ENCODE measurements around the gene CHCHD6. TPM values are rescaled to one million over a fixed set of nuclear protein-coding genes. Genes with fewer than 3 reads are reported as not detected.

Gene CHCHD6
- total RNA-seq, 1 donor from 2014 or later: 15.7 TPM

DNA sequence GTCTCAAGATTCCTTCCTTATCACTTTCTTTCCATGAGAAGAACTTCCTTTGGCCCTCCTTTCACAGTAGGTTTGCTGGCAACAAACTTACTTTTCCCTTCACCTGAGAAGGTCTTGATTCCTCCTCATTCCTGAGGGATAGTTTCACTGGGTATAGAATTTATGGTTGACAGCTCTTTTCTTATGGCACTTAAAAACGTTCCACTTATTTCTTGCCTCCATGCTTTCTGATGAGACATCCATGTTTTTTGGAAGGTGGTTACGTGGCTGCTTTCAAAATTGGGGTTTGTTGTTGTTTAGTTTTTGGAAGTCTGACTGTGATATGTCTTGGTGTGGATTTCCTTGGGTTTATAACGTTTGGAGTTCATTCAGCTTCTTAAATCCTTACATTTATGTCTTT lies 270.7 kb downstream of the CHCHD6 start:
- intact Hi-C loops (cut with micrococcal nuclease): no loop called here
- Mint-ChIP-seq H3K27me3 (ENCODE audit: low read depth) (peaks cover 15% of the 10 kb centered on the region), H3K27ac (no peak overlapping the region), H3K4me3 (ENCODE audit: low read depth) (no peak overlapping the region), H3K36me3 (ENCODE audit: low read depth) (no peaks in the 10 kb centered on the region), H3K4me1 (ENCODE audit: low read depth) (no peaks in the 10 kb centered on the region), H3K9me3 (peaks cover 17% of the 10 kb centered on the region)
- DNase-seq (ENCODE audit: low spot score): no peak

- Mint-ChIP-seq H3K4me3 (ENCODE audit: low read depth) (no peak overlapping the region), H3K27ac (no peak overlapping the region), H3K9me3 (peaks cover 17% of the 10 kb centered on the region), H3K4me1 (ENCODE audit: low read depth) (peaks cover 4% of the 10 kb centered on the region), H3K27me3 (ENCODE audit: low read depth) (peaks cover 14% of the 10 kb centered on the region), H3K36me3 (ENCODE audit: low read depth) (no peaks in the 10 kb centered on the region)
- DNase-seq (ENCODE audit: low spot score): no peak
- intact Hi-C loops (cut with micrococcal nuclease): no loop called here
These were observed 272.9 kb downstream of the CHCHD6 start for GRCh38 chr3:126976906-126977305.

DNA sequence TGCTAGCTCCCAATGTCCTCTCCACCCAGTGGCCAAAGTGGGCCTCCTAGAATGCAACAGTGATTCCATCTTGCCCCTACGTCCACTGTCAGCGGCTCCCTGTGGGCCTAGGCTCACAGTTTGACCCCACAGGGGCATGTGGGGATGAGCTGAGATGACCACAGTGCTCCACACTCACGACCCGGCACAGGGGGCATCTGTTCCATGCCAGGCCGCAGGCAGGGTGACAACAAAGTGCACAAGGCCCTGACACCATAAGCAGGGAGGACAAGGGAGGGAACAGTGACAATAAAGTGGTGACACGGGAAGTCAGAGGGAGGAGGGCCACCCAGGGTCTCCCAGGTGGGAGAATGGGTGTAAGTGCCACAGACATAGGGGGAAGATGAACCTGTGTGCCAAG lies 273.8 kb downstream of the CHCHD6 start:
- Mint-ChIP-seq H3K36me3 (ENCODE audit: low read depth) (no peaks in the 10 kb centered on the region), H3K27me3 (ENCODE audit: low read depth) (peaks cover 14% of the 10 kb centered on the region), H3K4me3 (ENCODE audit: low read depth) (no peak overlapping the region), H3K4me1 (ENCODE audit: low read depth) (peaks cover 7% of the 10 kb centered on the region), H3K27ac (no peak overlapping the region), H3K9me3 (peaks cover 17% of the 10 kb centered on the region)
- intact Hi-C loops (cut with micrococcal nuclease): no loop called here
- no peak for DNase-seq (ENCODE audit: low spot score)

DNA sequence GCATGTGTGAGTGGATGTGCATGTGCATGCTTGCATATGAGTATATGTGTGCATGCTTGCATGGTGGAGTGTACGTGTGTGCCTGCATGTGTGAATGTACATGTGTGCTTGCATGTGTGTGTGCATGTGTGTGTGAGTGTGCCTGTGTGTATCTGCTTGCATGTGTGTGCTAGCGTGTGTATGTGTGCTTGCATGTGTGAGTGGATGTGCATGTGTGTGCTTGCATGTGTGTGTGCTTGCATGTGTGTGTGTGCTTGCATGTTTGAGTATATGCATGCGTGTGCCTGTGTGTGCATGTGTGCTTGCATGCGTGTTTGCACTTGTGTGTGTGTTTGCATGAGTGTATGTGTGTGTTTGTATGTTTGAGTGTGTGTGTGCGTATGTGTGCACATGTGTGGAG lies 274.3 kb downstream of the CHCHD6 start:
- Mint-ChIP-seq H3K4me3 (ENCODE audit: low read depth) (no peak overlapping the region), H3K4me1 (ENCODE audit: low read depth) (peaks cover 7% of the 10 kb centered on the region), H3K36me3 (ENCODE audit: low read depth) (no peaks in the 10 kb centered on the region), H3K27me3 (ENCODE audit: low read depth) (peaks cover 14% of the 10 kb centered on the region), H3K9me3 (peaks cover 17% of the 10 kb centered on the region), H3K27ac (no peak overlapping the region)
- intact Hi-C loops (cut with micrococcal nuclease): no loop called here
- no peak for DNase-seq (ENCODE audit: low spot score)

- Mint-ChIP-seq H3K9me3 (peaks cover 15% of the 10 kb centered on the region), H3K27ac (no peak overlapping the region), H3K36me3 (ENCODE audit: low read depth) (no peaks in the 10 kb centered on the region), H3K4me3 (ENCODE audit: low read depth) (no peak overlapping the region), H3K4me1 (ENCODE audit: low read depth) (peaks cover 7% of the 10 kb centered on the region), H3K27me3 (ENCODE audit: low read depth) (peaks cover 14% of the 10 kb centered on the region)
- intact Hi-C loops (cut with micrococcal nuclease): no loop called here
- no peak for DNase-seq (ENCODE audit: low spot score)
These were observed 275.1 kb downstream of the CHCHD6 start for GRCh38 chr3:126979046-126979628.

DNA sequence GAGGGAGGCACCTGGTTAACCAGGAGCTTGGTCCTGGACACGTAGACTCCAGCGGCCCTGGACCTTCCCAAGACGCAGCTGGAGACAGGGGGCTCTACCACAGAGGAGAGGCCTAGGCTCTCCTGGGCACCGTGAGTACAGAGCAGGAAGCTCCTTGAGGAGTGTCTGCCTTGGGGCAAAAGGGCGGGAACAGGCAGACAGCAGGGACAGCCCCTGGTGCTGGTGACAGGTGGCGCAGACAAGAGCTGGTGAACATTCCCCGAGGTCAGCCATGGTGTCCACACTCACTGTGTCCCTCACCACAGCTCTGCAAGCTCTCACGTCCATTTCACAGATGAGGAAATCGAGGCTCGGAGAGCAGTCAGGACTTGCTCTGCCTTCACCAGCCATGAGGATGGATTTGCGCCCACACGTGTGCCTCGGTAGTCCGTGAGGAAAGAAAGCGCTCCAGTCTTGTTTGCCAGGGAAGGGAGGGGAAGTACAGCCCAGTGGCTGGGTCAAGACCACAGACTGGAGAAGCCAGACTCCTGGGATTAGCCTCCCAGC lies 276.3 kb downstream of the CHCHD6 start:
- Mint-ChIP-seq H3K27me3 (ENCODE audit: low read depth) (peaks cover 11% of the 10 kb centered on the region), H3K4me1 (ENCODE audit: low read depth) (peaks cover 7% of the 10 kb centered on the region), H3K4me3 (ENCODE audit: low read depth) (no peak overlapping the region), H3K36me3 (ENCODE audit: low read depth) (no peaks in the 10 kb centered on the region), H3K9me3 (peaks cover 3% of the 10 kb centered on the region), H3K27ac (no peak overlapping the region)
- intact Hi-C loops (cut with micrococcal nuclease): loop anchor here (5.0 to 10.0 kb wide), 4 partner anchors 278 to 1144 kb away; partner anchors contain the start of genes CHCHD6, RUVBL1 and ZXDC
- DNase-seq (ENCODE audit: low spot score): no peak

- Mint-ChIP-seq H3K27ac (peak overlapping the region; percentile 71), H3K4me1 (ENCODE audit: low read depth) (peaks cover 7% of the 10 kb centered on the region), H3K36me3 (ENCODE audit: low read depth) (no peaks in the 10 kb centered on the region), H3K9me3 (no peaks in the 10 kb centered on the region), H3K4me3 (ENCODE audit: low read depth) (peak overlapping the region; percentile 76), H3K27me3 (ENCODE audit: low read depth) (peaks cover 11% of the 10 kb centered on the region)
- no peak for DNase-seq (ENCODE audit: low spot score)
- intact Hi-C loops (cut with micrococcal nuclease): loop anchor here (1.0 to 10.0 kb wide), 6 partner anchors 71 to 1143 kb away; partner anchors contain the start of genes CHCHD6, RUVBL1 and ZXDC
These were observed 278.1 kb downstream of the CHCHD6 start for GRCh38 chr3:126982126-126982470.

- intact Hi-C loops (cut with micrococcal nuclease): loop anchor here (1.0 to 10.0 kb wide), 6 partner anchors 71 to 1142 kb away; partner anchors contain the start of genes CHCHD6, RUVBL1 and ZXDC
- peak within 1 kb of the TSS; percentile 76 for H3K4me3 Mint-ChIP-seq (ENCODE audit: low read depth)
- no peaks in the 10 kb centered on the region for H3K36me3 Mint-ChIP-seq (ENCODE audit: low read depth)
- H3K4me1 Mint-ChIP-seq (ENCODE audit: low read depth): peaks cover 7% of the 10 kb centered on the region
- H3K9me3 Mint-ChIP-seq: no peaks in the 10 kb centered on the region
- peak within 1 kb of the TSS; percentile 71 for H3K27ac Mint-ChIP-seq
- H3K27me3 Mint-ChIP-seq (ENCODE audit: low read depth): peaks cover 11% of the 10 kb centered on the region
- peak; percentile 84 for DNase-seq (ENCODE audit: low spot score)
These were observed 278.6 kb downstream of the CHCHD6 start, which contains the start of gene PLXNA1 for GRCh38 chr3:126982471-126983175. PLXNA1 (plus strand) TSS chr3:126983115; CDS start chr3:126988594, 5,479 bp downstream.

DNA sequence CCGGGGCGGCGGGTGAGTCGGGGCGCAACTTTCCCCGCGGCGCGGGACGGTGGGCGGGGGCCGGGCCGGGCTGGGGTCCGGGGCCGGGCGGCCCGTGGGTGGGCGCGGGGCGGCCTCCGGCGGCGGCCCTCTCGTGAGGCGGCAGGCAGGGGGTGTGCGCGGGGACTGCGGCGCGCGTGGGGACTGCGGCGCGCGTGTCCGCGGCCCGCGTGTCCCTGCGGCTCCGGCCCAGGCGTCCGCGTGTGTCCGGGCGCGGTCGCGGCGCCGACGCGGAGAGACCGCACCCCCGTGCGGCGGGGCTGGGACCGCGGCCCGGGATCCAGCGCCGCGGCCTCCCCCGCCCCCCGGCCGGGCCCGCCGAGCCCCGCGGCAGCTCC lies 279.2 kb downstream of the CHCHD6 start:
- Mint-ChIP-seq H3K36me3 (ENCODE audit: low read depth) (no peaks in the 10 kb centered on the region), H3K27me3 (ENCODE audit: low read depth) (peaks cover 9% of the 10 kb centered on the region), H3K27ac (no peak overlapping the region), H3K4me1 (ENCODE audit: low read depth) (peaks cover 7% of the 10 kb centered on the region), H3K9me3 (no peaks in the 10 kb centered on the region), H3K4me3 (ENCODE audit: low read depth) (no peak overlapping the region)
- DNase-seq (ENCODE audit: low spot score): no peak
- intact Hi-C loops (cut with micrococcal nuclease): loop anchor here (5.0 to 10.0 kb wide), 4 partner anchors 281 to 1142 kb away; partner anchors contain the start of genes CHCHD6, RUVBL1 and ZXDC

- H3K4me1 Mint-ChIP-seq (ENCODE audit: low read depth): peaks cover 7% of the 10 kb centered on the region
- H3K27me3 Mint-ChIP-seq (ENCODE audit: low read depth): peaks cover 5% of the 10 kb centered on the region
- no peak overlapping the region for H3K27ac Mint-ChIP-seq
- no peaks in the 10 kb centered on the region for H3K36me3 Mint-ChIP-seq (ENCODE audit: low read depth)
- H3K4me3 Mint-ChIP-seq (ENCODE audit: low read depth): peak overlapping the region; percentile 26
- intact Hi-C loops (cut with micrococcal nuclease): loop anchor here (5.0 to 10.0 kb wide), 4 partner anchors 282 to 1141 kb away; partner anchors contain the start of genes CHCHD6, RUVBL1 and ZXDC
- no peaks in the 10 kb centered on the region for H3K9me3 Mint-ChIP-seq
- DNase-seq (ENCODE audit: low spot score): no peak
These were observed 279.8 kb downstream of the CHCHD6 start for GRCh38 chr3:126983653-126984390.

DNA sequence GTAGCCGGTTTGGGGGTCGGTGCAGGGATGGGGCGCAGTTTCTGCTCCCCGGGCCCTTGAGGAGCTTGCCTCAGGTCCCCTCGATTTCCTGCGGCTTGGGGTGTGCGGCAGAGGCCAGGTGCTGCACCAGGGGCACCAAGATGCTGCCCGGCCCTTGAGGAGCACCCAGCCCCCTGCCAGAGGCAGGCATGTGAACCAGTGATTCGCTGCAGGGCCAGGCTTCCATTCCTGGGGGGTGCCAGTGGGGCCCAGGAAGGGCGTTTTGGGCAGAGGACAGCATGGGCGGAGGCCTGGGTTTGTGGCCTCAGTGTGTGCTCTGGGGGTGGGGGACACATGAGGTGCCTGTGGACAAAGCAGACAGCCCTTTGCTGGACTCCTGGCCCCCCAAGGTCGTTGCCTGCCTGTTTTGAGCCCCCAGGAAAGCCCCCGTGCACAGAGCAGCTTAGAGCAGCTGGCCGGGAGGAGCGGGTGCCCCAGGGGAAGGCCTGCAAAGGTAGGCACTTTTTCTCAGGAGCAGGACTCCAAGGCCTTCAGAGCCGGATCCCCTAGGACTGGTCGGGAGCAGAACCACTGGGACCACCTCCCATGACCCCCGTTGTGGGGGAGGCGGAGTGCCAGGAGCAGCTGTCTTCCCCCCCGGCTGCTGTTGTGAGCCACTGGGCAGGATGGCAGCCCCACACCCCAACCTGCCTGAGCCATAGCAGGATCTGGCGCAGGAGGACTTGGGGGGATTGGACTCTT lies 280.5 kb downstream of the CHCHD6 start:
- H3K9me3 Mint-ChIP-seq: no peaks in the 10 kb centered on the region
- intact Hi-C loops (cut with micrococcal nuclease): loop anchor here (5.0 to 10.0 kb wide), 4 partner anchors 282 to 1140 kb away; partner anchors contain the start of genes CHCHD6, RUVBL1 and ZXDC

More for the DNA sequence above, 280.5 kb downstream of the CHCHD6 start:
- Mint-ChIP-seq H3K27ac (no peak overlapping the region), H3K4me3 (ENCODE audit: low read depth) (peak overlapping the region; percentile 2), H3K27me3 (ENCODE audit: low read depth) (peaks cover 5% of the 10 kb centered on the region), H3K4me1 (ENCODE audit: low read depth) (peaks cover 7% of the 10 kb centered on the region), H3K36me3 (ENCODE audit: low read depth) (no peaks in the 10 kb centered on the region)
- DNase-seq (ENCODE audit: low spot score): no peak

All from activated T-helper 2 cell treated with anti-CD3 and anti-CD28 coated beads, Interferon-gamma antibody, Interleukin-2, Interleukin-4, amounts not matched to agents 10 μg/mL and 5 μg/mL and 100 μg/mL, durations not matched to agents 14 hours and 24 hours and 36 hours (primary cell).